Measurements from ENCODE around the gene FGD3.

FGD3 gene

DNA sequence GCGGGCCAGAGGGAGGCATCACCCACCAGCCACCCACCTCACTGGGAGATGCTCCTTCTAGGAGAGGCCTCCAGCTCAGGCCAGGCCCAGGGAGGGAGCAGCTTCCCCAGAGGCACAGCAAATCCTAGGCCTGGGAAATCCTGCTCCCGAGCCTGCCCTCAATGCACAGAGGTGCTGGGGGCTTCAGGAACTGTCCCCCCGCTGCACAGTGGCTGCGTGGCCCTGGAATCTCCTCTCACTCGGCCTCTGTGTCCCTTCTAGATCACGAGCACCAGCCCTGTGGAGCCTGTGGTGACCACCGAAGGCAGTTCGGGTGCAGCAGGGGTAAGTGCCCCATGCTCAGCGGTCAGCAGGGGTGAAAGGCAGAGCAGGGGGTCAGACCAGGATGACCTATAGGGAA, 74.7 kb downstream of the FGD3 start:
- DNase-seq (ENCODE audit: extremely low read depth, low read depth) = no peak
- TF ChIP-seq, protein P1, sequence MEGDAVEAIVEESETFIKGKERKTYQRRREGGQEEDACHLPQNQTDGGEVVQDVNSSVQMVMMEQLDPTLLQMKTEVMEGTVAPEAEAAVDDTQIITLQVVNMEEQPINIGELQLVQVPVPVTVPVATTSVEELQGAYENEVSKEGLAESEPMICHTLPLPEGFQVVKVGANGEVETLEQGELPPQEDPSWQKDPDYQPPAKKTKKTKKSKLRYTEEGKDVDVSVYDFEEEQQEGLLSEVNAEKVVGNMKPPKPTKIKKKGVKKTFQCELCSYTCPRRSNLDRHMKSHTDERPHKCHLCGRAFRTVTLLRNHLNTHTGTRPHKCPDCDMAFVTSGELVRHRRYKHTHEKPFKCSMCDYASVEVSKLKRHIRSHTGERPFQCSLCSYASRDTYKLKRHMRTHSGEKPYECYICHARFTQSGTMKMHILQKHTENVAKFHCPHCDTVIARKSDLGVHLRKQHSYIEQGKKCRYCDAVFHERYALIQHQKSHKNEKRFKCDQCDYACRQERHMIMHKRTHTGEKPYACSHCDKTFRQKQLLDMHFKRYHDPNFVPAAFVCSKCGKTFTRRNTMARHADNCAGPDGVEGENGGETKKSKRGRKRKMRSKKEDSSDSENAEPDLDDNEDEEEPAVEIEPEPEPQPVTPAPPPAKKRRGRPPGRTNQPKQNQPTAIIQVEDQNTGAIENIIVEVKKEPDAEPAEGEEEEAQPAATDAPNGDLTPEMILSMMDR (IDR thresholded peaks at IDR 0.05; ENCODE audit: low read depth, low read length, missing control alignments) = no peak
- no peak overlapping the region for H3K4me3 ChIP-seq (replicated peaks; ENCODE audit: low read depth, low read length)

DNA sequence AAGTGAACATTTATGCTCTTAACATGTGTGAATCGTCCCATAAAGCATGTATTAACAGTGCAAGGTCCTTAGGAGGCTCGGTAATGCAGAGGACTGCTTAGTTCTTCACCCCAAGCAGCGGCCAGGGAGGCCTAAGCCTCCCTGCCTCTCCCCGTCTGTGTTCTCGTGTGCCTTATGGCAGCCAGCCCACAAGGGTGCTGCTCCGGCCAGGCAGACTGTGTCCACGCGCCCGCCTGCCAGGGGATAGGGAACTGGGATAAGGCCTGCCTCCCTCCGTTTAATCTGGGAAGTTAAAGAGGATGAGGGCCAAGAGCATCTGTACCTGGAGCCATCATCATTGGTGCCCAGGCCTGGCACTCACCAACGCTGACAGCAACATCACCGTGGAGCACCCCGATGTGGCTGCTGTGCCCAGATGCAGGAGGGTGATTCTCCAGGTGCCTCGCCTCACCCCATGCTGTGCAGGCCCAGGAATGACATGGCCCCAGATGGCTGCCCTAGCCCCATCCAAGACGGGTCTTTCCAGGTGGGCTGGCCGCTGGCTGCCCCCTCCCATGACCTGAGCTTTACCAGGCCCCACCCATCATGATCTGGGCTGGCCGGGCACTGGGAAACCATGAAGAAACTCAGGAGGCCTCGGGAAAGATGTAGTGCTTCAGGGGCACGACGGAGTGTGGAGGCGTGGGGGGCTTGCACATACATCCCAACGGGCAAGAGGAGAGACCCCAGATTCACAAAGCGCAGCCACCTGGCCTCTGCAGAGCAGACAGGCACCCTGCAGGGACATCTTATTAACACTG, 75.6 kb downstream of the FGD3 start:
- TF ChIP-seq, protein P1 (IDR thresholded peaks at IDR 0.05; ENCODE audit: low read depth, low read length, missing control alignments) = no peak
- H3K4me3 ChIP-seq (replicated peaks; ENCODE audit: low read depth, low read length) = no peak overlapping the region
- no peak for DNase-seq (ENCODE audit: extremely low read depth, low read depth)

DNA sequence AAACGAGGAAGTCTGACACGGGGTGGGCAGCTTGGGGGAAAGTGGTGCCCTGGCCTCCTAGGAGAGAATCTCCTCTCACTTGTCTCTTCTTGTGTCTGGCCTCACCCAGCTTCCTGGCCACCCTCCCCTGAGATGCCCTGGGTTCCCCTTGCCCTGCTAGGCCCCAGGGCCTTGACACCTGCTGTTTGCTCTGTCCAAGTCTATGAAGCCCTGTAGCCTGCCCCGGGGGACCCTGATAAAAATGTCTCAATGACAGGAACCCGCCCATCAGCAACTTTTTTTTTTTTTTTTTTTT, 76.1 kb downstream of the FGD3 start:
- TF ChIP-seq, protein P1 (IDR thresholded peaks at IDR 0.05; ENCODE audit: low read depth, low read length, missing control alignments) = no peak

DNA sequence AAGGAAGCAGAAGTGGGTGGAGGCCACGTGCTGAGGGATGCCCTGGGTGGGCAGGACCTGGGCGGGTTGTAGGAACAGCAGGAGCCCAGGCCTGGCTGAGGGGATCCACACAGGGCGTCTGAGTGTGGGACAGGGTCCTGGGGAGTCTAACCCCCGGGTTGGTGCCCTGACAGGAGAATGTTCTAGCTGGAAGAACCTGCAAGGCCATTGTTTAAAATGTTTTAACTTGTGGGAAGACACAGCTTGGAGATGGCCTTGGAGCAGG, 77.3 kb downstream of the FGD3 start:
- TF ChIP-seq, protein P1 (IDR thresholded peaks at IDR 0.05; ENCODE audit: low read depth, low read length, missing control alignments) = no peak
- H3K4me3 ChIP-seq (replicated peaks; ENCODE audit: low read depth, low read length) = no peak overlapping the region
- no peak for DNase-seq (ENCODE audit: extremely low read depth, low read depth)

More for the DNA sequence above, 76.1 kb downstream of the FGD3 start:
- no peak overlapping the region for H3K4me3 ChIP-seq (replicated peaks; ENCODE audit: low read depth, low read length)
- no peak for DNase-seq (ENCODE audit: extremely low read depth, low read depth)

DNA sequence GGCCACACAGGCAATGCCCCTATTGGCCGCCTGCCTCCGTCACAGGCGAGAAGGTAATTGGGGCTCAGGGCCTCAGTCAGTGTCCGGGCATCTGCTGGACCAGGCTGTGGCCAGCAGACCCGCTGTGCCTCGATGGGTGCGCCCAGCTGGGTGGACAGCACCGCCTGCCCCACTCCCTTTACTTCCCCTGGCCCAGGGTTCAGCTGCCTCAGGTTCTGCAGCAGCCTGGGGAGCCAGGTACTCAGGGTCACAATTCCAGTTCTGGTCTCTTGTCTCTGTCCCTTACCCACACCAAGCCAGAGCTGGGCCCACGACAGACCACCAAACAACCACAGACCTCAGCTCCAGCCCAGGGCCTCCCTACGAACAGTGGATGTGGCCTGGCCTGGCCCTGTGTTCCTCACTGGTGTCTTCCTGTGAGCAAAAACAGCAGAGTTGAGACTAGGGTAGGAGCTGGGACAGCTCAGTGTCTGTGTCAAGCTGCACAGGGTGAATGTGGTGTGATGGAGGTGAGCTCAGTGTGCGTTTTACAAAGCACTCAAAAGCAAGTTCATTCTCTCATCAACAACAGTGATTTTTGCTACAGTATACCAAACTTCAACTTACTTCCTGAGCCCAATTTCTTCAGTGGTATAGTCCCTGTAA, 77.8 kb downstream of the FGD3 start:
- TF ChIP-seq, protein P1 (IDR thresholded peaks at IDR 0.05; ENCODE audit: low read depth, low read length, missing control alignments) = no peak
- no peak for DNase-seq (ENCODE audit: extremely low read depth, low read depth)
- H3K4me3 ChIP-seq (replicated peaks; ENCODE audit: low read depth, low read length) = no peak overlapping the region

DNA sequence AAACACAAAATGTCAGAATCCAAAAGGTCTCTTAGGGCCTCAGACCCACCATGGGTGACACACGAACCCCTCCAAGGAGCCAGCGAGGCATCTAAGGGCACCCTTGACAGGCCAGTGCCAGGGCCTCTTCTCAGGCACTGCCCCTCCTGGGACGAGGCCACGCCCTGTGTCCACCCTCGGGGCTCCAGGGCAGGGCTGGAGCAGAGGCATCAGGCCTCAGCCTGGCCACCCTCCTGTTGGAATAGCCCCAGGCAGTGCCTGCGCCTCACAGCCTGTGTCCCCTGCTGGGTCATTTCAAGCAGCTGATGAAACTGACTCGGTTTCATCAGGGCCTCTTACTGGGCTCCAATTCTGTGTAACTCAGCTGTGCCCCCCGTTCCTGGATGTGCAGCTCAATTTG, 78.4 kb downstream of the FGD3 start:
- TF ChIP-seq, protein P1 (IDR thresholded peaks at IDR 0.05; ENCODE audit: low read depth, low read length, missing control alignments) = no peak
- H3K4me3 ChIP-seq (replicated peaks; ENCODE audit: low read depth, low read length) = no peak overlapping the region
- DNase-seq (ENCODE audit: extremely low read depth, low read depth) = no peak

Data from HFF-Myc (cell line).